ENCODE data around the gene TBC1D1. TPM values are rescaled to one million over a fixed set of nuclear protein-coding genes. Genes with fewer than 3 reads are reported as not detected.

TBC1D1 gene
- total RNA-seq, 1 experiment from 2014 or later: 42.6 TPM

GRCh38 chr4:37989398-37990260, 98.7 kb downstream of the TBC1D1 start:
- Histone ChIP-seq H3K27ac (ENCODE audit: low read depth, low read length, poor library complexity, severe bottlenecking) (no peak overlapping the region), H3K36me3 (ENCODE audit: insufficient read depth, low read length, poor library complexity, severe bottlenecking) (no peaks in the 10 kb centered on the region), H3K9me3 (ENCODE audit: low read depth, low read length, poor library complexity, severe bottlenecking) (no peaks in the 10 kb centered on the region), H3K27me3 (replicated peaks; ENCODE audit: insufficient read depth, low read depth, low read length, poor library complexity) (no peaks in the 10 kb centered on the region), H3K4me3 (ENCODE audit: low read depth, low read length, poor library complexity, severe bottlenecking) (no peak overlapping the region), H3K4me1 (ENCODE audit: insufficient read depth, low read length, poor library complexity, severe bottlenecking) (peaks cover 10% of the 10 kb centered on the region)
- POLR2A ChIA-PET (ENCODE audit: low non-redundant PET): no interaction called here
- no peak for DNase-seq (ENCODE audit: low spot score)
- intact Hi-C loops (cut with micrococcal nuclease; ENCODE audit: unreplicated experiment): no loop called here
- TF ChIP-seq EZH2 (IDR thresholded peaks at IDR 0.05; ENCODE audit: borderline replicate concordance, low read depth, low read length, poor library complexity, severe bottlenecking) (no peak), CTCF (conservative IDR thresholded peaks at IDR 0.05; ENCODE audit: low read depth, low read length) (no peak)
- BruUV-seq (replicated peaks): no TSS peak
- CTCF ChIA-PET: no interaction called here

- Histone ChIP-seq H3K9me3 (ENCODE audit: low read depth, low read length, poor library complexity, severe bottlenecking) (no peaks in the 10 kb centered on the region), H3K27me3 (replicated peaks; ENCODE audit: insufficient read depth, low read depth, low read length, poor library complexity) (no peaks in the 10 kb centered on the region), H3K36me3 (ENCODE audit: insufficient read depth, low read length, poor library complexity, severe bottlenecking) (no peaks in the 10 kb centered on the region), H3K4me1 (ENCODE audit: insufficient read depth, low read length, poor library complexity, severe bottlenecking) (peaks cover 3% of the 10 kb centered on the region), H3K27ac (ENCODE audit: low read depth, low read length, poor library complexity, severe bottlenecking) (no peak overlapping the region), H3K4me3 (ENCODE audit: low read depth, low read length, poor library complexity, severe bottlenecking) (no peak overlapping the region)
- TF ChIP-seq CTCF (conservative IDR thresholded peaks at IDR 0.05; ENCODE audit: low read depth, low read length) (no peak), EZH2 (IDR thresholded peaks at IDR 0.05; ENCODE audit: borderline replicate concordance, low read depth, low read length, poor library complexity, severe bottlenecking) (no peak)
- CTCF ChIA-PET: no interaction called here
- DNase-seq (ENCODE audit: low spot score): no peak
- intact Hi-C loops (cut with micrococcal nuclease; ENCODE audit: unreplicated experiment): no loop called here
- no TSS peak for BruUV-seq (replicated peaks)
- POLR2A ChIA-PET (ENCODE audit: low non-redundant PET): no interaction called here
Measured at GRCh38 chr4:37990731-37991245, 99.9 kb downstream of the TBC1D1 start.

- TF ChIP-seq CTCF (conservative IDR thresholded peaks at IDR 0.05; ENCODE audit: low read depth, low read length) (no peak), EZH2 (IDR thresholded peaks at IDR 0.05; ENCODE audit: borderline replicate concordance, low read depth, low read length, poor library complexity, severe bottlenecking) (no peak)
- no TSS peak for BruUV-seq (replicated peaks)
- Histone ChIP-seq H3K4me1 (ENCODE audit: insufficient read depth, low read length, poor library complexity, severe bottlenecking) (no peaks in the 10 kb centered on the region), H3K4me3 (ENCODE audit: low read depth, low read length, poor library complexity, severe bottlenecking) (no peak overlapping the region), H3K36me3 (ENCODE audit: insufficient read depth, low read length, poor library complexity, severe bottlenecking) (no peaks in the 10 kb centered on the region), H3K27me3 (replicated peaks; ENCODE audit: insufficient read depth, low read depth, low read length, poor library complexity) (no peaks in the 10 kb centered on the region), H3K27ac (ENCODE audit: low read depth, low read length, poor library complexity, severe bottlenecking) (no peak overlapping the region), H3K9me3 (ENCODE audit: low read depth, low read length, poor library complexity, severe bottlenecking) (no peaks in the 10 kb centered on the region)
- intact Hi-C loops (cut with micrococcal nuclease; ENCODE audit: unreplicated experiment): no loop called here
- DNase-seq (ENCODE audit: low spot score): no peak
- ChIA-PET POLR2A (ENCODE audit: low non-redundant PET) (no interaction called here), CTCF (no interaction called here)
Measured at GRCh38 chr4:37991623-37992410, 100.9 kb downstream of the TBC1D1 start.
